DND-41 (cell line): Measurements from ENCODE around the gene GSTM3.

Experiments
- ATAC-seq: fragments of 200-7000 bp; cut with Tn5 transposase; 3 replicates; pipeline ENCODE4 v1.9.1; 2021; ENCODE audit warnings: low read depth; ENCODE audit not compliant: insufficient read depth
- DNase-seq: peaks from one replicate; pipeline ENCODE4 v3.0.0-alpha.2; 2020
- H2AFZ ChIP-seq: 2 replicates; pipeline ENCODE4 v1.6.0; 2012; ENCODE audit warnings: low read depth, low read length
- H3K27ac ChIP-seq: 2 replicates; pipeline ENCODE4 v1.5.1; 2012; ENCODE audit warnings: low read length, inconsistent platforms
- H3K27me3 ChIP-seq: fragments of 200-600 bp; sonication (generic); 2 replicates; pipeline ENCODE4 v1.6.0; 2012; ENCODE audit warnings: low read length, mild to moderate bottlenecking, inconsistent platforms; ENCODE audit not compliant: insufficient read depth, poor library complexity
- H3K36me3 ChIP-seq: 2 replicates; pipeline ENCODE4 v1.5.1; 2012; ENCODE audit warnings: low read length, inconsistent platforms; ENCODE audit not compliant: insufficient read depth
- H3K4me1 ChIP-seq: 2 replicates; pipeline ENCODE4 v1.5.1; 2012; ENCODE audit warnings: mild to moderate bottlenecking, low read length; ENCODE audit not compliant: insufficient read depth
- H3K4me2 ChIP-seq: 2 replicates; pipeline ENCODE4 v1.6.0; 2012; ENCODE audit warnings: mild to moderate bottlenecking, moderate library complexity, low read length, inconsistent platforms; ENCODE audit not compliant: insufficient read depth
- H3K4me3 ChIP-seq, 2 experiments: fragments of 200-600 bp in 1 of 2; shearing (Covaris generic) in 1 of 2; 2 replicates each; pipeline ENCODE4 v1.5.1; 2012 to 2016; ENCODE audit warnings: inconsistent platforms in 2 of 2, low read length in 2 of 2, mild to moderate bottlenecking in 2 of 2, low read depth in 1 of 2, moderate library complexity in 1 of 2
- H3K79me2 ChIP-seq: 2 replicates; pipeline ENCODE4 v1.6.0; 2012; ENCODE audit warnings: low read length, inconsistent platforms; ENCODE audit not compliant: insufficient read depth
- H3K9ac ChIP-seq: 2 replicates; pipeline ENCODE4 v1.6.0; 2012; ENCODE audit warnings: low read depth, mild to moderate bottlenecking, inconsistent platforms, low read length, moderate library complexity
- H3K9me3 ChIP-seq: 2 replicates; pipeline ENCODE4 v1.5.1; 2012; ENCODE audit warnings: low read length, moderate library complexity, mild to moderate bottlenecking, inconsistent platforms; ENCODE audit not compliant: insufficient read depth, severe bottlenecking
- H4K20me1 ChIP-seq: 2 replicates; pipeline ENCODE4 v1.6.0; 2012; ENCODE audit warnings: low read length; ENCODE audit not compliant: insufficient read depth
- EZH2 ChIP-seq: IDR thresholded peaks from 3 replicates; pipeline ENCODE4 v1.6.1; 2012; ENCODE audit warnings: borderline replicate concordance, low read depth, mild to moderate bottlenecking, moderate library complexity, low read length, inconsistent platforms; ENCODE audit not compliant: severe bottlenecking
- TF ChIP-seq, protein P1 (sequence below): IDR thresholded peaks from 2 replicates; pipeline ENCODE4 v1.5.1; 2012; ENCODE audit warnings: borderline replicate concordance, low read length, moderate library complexity, mild to moderate bottlenecking; ENCODE audit not compliant: poor library complexity, severe bottlenecking; ENCODE audit errors: extremely low read depth

The GSTM3 gene

DNA sequence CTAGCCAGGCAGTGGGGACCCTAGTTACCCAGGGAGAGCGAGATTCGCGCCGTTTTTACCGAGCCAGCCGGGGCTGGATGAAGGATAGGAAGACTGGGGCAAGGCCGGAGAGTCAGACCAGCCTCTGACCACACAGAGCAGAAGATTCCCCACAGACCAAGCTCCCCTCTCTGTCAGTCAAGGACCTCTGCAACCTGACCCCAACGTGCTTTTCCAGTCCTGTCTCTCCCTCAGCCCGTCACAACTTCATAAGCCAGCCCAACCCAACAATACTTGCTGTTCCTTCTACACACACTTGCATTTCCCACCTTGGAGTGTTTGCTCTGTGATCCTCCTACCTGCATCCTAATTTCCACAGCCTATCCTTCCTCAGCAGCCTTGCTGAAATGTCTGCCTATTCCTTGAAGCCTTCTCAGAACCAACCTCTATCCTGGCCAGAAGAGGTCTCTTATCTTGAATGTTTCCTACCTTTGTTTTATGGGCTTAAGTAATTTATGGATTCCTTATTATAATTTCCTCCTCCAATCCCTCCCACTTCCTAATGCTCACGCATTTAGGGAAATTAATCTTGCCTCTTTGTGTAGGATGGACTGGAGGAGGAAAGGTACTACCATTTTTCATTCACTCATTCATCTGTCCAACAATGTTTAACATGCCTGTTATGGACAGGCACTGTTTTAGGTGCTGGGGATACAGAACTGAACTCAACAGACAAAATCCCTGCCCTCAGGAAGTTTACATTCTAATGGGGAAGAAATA is at the start of gene GSTM3:
Gene GSTM3 (minus strand): TSS at position 424 of the 759 bp plus-strand sequence. CDS start 751 bp downstream, outside the sequence.
- DNase-seq (no peak), ATAC-seq (no peak)
- Histone ChIP-seq H3K79me2 (no peaks in the 10 kb centered on the region), H3K9ac (no peak within 1 kb of the TSS), H3K4me1 (no peaks in the 10 kb centered on the region), H3K4me3 (no peak within 1 kb of the TSS), H3K36me3 (no peaks in the 10 kb centered on the region), H4K20me1 (no peaks in the 10 kb centered on the region), H3K4me2 (no peak within 1 kb of the TSS), H3K9me3 (no peaks in the 10 kb centered on the region), H3K27ac (no peak within 1 kb of the TSS), H2AFZ (no peak within 1 kb of the TSS), H3K27me3 (peaks cover 8% of the 10 kb centered on the region)
- no peak for TF ChIP-seq EZH2
- TF ChIP-seq, protein P1, sequence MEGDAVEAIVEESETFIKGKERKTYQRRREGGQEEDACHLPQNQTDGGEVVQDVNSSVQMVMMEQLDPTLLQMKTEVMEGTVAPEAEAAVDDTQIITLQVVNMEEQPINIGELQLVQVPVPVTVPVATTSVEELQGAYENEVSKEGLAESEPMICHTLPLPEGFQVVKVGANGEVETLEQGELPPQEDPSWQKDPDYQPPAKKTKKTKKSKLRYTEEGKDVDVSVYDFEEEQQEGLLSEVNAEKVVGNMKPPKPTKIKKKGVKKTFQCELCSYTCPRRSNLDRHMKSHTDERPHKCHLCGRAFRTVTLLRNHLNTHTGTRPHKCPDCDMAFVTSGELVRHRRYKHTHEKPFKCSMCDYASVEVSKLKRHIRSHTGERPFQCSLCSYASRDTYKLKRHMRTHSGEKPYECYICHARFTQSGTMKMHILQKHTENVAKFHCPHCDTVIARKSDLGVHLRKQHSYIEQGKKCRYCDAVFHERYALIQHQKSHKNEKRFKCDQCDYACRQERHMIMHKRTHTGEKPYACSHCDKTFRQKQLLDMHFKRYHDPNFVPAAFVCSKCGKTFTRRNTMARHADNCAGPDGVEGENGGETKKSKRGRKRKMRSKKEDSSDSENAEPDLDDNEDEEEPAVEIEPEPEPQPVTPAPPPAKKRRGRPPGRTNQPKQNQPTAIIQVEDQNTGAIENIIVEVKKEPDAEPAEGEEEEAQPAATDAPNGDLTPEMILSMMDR, result no peak

DNA sequence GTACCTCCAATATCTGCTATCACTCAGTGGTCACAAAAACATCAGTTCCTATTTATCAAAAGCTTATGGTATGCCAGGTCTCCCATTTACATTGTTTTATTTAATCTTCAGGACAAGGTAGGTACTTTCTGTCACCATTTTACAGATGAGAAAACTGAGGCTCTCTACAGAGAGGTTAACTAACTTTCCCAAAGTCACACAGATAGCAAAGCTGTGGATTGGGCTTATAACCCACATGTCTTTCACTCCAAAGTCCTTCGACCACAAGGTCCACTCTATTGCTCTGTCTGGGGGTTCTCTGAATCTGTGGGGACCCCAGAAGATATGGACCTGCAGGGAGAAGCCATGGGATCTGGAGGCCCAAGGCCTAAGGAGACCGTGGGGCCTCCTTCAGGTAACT is 49.5 kb upstream of the GSTM3 start:
- no peak for DNase-seq
- Histone ChIP-seq H3K4me2 (no peak overlapping the region), H3K9me3 (no peaks in the 10 kb centered on the region), H3K9ac (peak overlapping the region; percentile 41), H3K4me3 (no peak overlapping the region), H2AFZ (peak overlapping the region; percentile 24; the same call in 1 of the 2 replicates), H4K20me1 (no peaks in the 10 kb centered on the region), H3K27ac (peak overlapping the region; percentile 82), H3K27me3 (no peaks in the 10 kb centered on the region), H3K79me2 (no peaks in the 10 kb centered on the region), H3K36me3 (no peaks in the 10 kb centered on the region), H3K4me1 (peaks cover 55% of the 10 kb centered on the region)
- ATAC-seq, result no peak
- no peak for TF ChIP-seq EZH2
- TF ChIP-seq, protein P1, result no peak

DNA sequence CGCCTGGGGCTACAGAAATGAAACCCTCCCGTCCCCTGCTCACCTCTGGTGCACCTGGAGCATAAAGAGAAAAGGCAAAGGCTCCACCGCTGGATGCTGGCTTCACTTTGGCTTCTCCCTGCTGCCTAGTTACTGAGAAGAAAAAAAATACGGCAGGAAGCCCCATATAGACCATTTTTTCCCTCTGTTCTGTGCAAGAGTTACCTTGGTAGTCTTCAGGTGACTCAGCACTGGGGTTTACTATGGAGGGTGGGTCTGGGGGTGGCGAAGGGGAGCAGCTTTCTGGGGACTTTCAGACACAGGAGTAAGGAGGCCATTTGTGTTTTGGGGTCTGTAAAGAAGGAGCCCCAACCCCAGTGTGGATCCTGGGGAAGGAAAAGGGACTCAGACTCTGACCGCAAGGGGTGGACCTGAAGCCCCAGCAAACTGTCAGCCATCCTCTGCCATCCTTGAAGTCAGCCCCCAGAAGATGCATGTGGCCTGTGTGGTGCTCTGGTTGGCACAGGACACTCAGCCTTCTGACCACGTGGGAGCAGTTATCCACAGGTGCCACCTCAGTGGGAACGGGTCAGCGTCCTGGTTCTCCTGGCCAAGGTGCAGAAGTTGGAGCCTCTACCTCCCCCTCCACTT is 48.8 kb upstream of the GSTM3 start:
- Histone ChIP-seq H3K79me2 (no peaks in the 10 kb centered on the region), H3K4me2 (no peak overlapping the region), H3K9me3 (no peaks in the 10 kb centered on the region), H3K9ac (no peak overlapping the region), H4K20me1 (no peaks in the 10 kb centered on the region), H3K4me3 (no peak overlapping the region), H3K27ac (peak overlapping the region; percentile 33; the same call in 1 of the 2 replicates), H3K27me3 (no peaks in the 10 kb centered on the region), H3K4me1 (peaks cover 54% of the 10 kb centered on the region), H3K36me3 (no peaks in the 10 kb centered on the region), H2AFZ (no peak overlapping the region)
- DNase-seq (no peak), ATAC-seq (no peak)
- TF ChIP-seq EZH2, result no peak
- TF ChIP-seq, protein P1, result no peak
